ENCODE measurements around the gene ATG10.

ATG10 gene

DNA sequence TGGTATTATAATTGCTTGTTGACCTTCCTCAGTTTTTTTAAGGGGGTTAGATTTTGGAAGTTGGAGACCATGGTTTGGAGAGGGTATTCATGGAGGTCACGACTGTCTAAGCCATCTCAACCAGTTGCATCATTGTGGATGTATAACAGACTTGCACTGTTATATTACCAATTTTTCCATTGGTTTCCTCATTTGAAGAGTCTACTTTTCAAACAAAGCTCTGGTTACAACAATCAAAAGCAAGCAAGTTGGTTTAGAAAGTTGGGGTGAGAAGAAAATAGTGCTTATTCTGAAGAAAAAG is 203.0 kb downstream of the ATG10 start:
- Histone ChIP-seq H3K79me2 (ENCODE audit: insufficient read depth, low read length) (no peaks in the 10 kb centered on the region), H2AFZ (ENCODE audit: low read depth, low read length) (no peak overlapping the region), H3K4me2 (ENCODE audit: insufficient read depth, low read length) (no peak overlapping the region), H3K9me3 (ENCODE audit: insufficient read depth, low read length, severe bottlenecking) (no peaks in the 10 kb centered on the region), H4K20me1 (ENCODE audit: insufficient read depth, low read length) (no peaks in the 10 kb centered on the region), H3K27ac (ENCODE audit: low read length) (no peak overlapping the region), H3K27me3 (ENCODE audit: insufficient read depth, low read length, poor library complexity) (no peaks in the 10 kb centered on the region), H3K36me3 (ENCODE audit: insufficient read depth, low read length) (peaks cover 8% of the 10 kb centered on the region), H3K4me3 (ENCODE audit: low read depth in 1 of 2, low read length in 2 of 2) (no peak overlapping the region), H3K9ac (ENCODE audit: low read depth, low read length) (no peak overlapping the region), H3K4me1 (ENCODE audit: insufficient read depth, low read length) (no peaks in the 10 kb centered on the region)
- no peak for DNase-seq
- ATAC-seq (ENCODE audit: insufficient read depth, low read depth), result no peak
- TF ChIP-seq EZH2 (IDR thresholded peaks at IDR 0.05; ENCODE audit: borderline replicate concordance, low read depth, low read length, severe bottlenecking), result no peak
- TF ChIP-seq, protein P1, sequence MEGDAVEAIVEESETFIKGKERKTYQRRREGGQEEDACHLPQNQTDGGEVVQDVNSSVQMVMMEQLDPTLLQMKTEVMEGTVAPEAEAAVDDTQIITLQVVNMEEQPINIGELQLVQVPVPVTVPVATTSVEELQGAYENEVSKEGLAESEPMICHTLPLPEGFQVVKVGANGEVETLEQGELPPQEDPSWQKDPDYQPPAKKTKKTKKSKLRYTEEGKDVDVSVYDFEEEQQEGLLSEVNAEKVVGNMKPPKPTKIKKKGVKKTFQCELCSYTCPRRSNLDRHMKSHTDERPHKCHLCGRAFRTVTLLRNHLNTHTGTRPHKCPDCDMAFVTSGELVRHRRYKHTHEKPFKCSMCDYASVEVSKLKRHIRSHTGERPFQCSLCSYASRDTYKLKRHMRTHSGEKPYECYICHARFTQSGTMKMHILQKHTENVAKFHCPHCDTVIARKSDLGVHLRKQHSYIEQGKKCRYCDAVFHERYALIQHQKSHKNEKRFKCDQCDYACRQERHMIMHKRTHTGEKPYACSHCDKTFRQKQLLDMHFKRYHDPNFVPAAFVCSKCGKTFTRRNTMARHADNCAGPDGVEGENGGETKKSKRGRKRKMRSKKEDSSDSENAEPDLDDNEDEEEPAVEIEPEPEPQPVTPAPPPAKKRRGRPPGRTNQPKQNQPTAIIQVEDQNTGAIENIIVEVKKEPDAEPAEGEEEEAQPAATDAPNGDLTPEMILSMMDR (IDR thresholded peaks at IDR 0.05; ENCODE audit: borderline replicate concordance, extremely low read depth, low read length, poor library complexity, severe bottlenecking), result no peak

DNA sequence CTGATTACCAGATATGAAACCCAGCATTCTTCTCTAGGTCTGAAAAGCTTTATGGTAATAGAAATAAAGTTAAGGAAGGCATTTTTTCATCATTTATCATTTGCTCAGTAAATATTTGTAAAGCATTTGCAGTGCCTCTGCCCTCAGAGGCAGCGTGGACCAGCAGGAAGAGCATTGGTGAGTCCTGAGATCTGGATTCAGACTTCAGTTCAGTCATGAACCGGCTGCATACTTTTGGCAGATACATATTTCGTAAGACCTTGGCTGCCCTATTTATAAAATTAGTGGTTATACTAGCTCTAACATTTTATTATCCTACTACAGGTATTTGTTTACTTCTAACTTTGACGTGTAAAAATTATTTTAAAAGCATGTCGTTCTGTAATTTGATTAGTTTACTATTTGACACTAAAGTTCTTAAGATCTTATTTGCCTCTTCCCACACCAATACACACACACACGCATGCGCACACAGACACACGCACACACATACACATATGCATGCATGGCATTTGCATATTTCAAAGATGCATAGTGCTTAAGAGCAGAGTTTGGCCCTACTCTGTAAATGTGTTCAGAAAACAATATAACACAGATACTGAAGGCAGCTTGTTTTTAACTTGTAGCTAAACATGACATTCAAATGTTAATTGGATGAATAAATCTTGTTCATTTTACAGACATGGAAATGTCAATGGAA is 204.4 kb downstream of the ATG10 start:
- TF ChIP-seq, protein P1 (IDR thresholded peaks at IDR 0.05; ENCODE audit: borderline replicate concordance, extremely low read depth, low read length, poor library complexity, severe bottlenecking), result no peak
- no peak for TF ChIP-seq EZH2 (IDR thresholded peaks at IDR 0.05; ENCODE audit: borderline replicate concordance, low read depth, low read length, severe bottlenecking)
- Histone ChIP-seq H3K27ac (ENCODE audit: low read length) (no peak overlapping the region), H3K27me3 (ENCODE audit: insufficient read depth, low read length, poor library complexity) (no peaks in the 10 kb centered on the region), H3K4me2 (ENCODE audit: insufficient read depth, low read length) (no peak overlapping the region), H2AFZ (ENCODE audit: low read depth, low read length) (no peak overlapping the region), H3K36me3 (ENCODE audit: insufficient read depth, low read length) (peaks cover 15% of the 10 kb centered on the region), H4K20me1 (ENCODE audit: insufficient read depth, low read length) (no peaks in the 10 kb centered on the region), H3K9me3 (ENCODE audit: insufficient read depth, low read length, severe bottlenecking) (no peaks in the 10 kb centered on the region), H3K4me1 (ENCODE audit: insufficient read depth, low read length) (no peaks in the 10 kb centered on the region), H3K4me3 (ENCODE audit: low read depth in 1 of 2, low read length in 2 of 2) (no peak overlapping the region), H3K79me2 (ENCODE audit: insufficient read depth, low read length) (no peaks in the 10 kb centered on the region), H3K9ac (ENCODE audit: low read depth, low read length) (no peak overlapping the region)
- ATAC-seq (ENCODE audit: insufficient read depth, low read depth) (no peak), DNase-seq (no peak)

DNA sequence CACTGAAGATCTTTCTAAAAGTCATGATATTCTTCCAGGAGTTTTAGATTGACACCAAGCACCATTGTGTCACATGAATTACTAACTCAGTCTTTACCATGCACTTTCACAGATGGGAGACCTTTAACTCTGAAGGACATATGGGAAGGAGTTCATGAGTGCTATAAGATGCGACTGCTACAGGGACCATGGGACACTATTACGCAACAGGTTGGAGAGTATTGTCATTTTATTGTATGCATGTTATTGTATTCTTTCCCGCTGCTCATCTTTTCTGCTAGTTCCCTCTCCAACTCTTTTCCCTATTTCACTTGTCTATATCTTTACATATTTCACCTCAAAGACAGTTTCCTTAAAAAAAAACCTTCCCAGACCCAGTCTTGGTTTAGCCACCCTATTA is 206.6 kb downstream of the ATG10 start:
- Histone ChIP-seq H3K4me1 (ENCODE audit: insufficient read depth, low read length) (no peaks in the 10 kb centered on the region), H3K9ac (ENCODE audit: low read depth, low read length) (no peak overlapping the region), H3K9me3 (ENCODE audit: insufficient read depth, low read length, severe bottlenecking) (no peaks in the 10 kb centered on the region), H3K27me3 (ENCODE audit: insufficient read depth, low read length, poor library complexity) (no peaks in the 10 kb centered on the region), H2AFZ (ENCODE audit: low read depth, low read length) (no peak overlapping the region), H3K4me3 (ENCODE audit: low read depth in 1 of 2, low read length in 2 of 2) (no peak overlapping the region), H3K36me3 (ENCODE audit: insufficient read depth, low read length) (peaks cover 18% of the 10 kb centered on the region), H3K4me2 (ENCODE audit: insufficient read depth, low read length) (no peak overlapping the region), H3K27ac (ENCODE audit: low read length) (no peak overlapping the region), H4K20me1 (ENCODE audit: insufficient read depth, low read length) (no peaks in the 10 kb centered on the region), H3K79me2 (ENCODE audit: insufficient read depth, low read length) (no peaks in the 10 kb centered on the region)
- no peak for ATAC-seq (ENCODE audit: insufficient read depth, low read depth)
- TF ChIP-seq, protein P1 (IDR thresholded peaks at IDR 0.05; ENCODE audit: borderline replicate concordance, extremely low read depth, low read length, poor library complexity, severe bottlenecking), result no peak
- TF ChIP-seq EZH2 (IDR thresholded peaks at IDR 0.05; ENCODE audit: borderline replicate concordance, low read depth, low read length, severe bottlenecking), result no peak
- no peak for DNase-seq
